ENCODE data around the gene MFSD11.

GRCh38 chr17:76789235-76789788, 51.4 kb downstream of the MFSD11 start:
- no peak for TF ChIP-seq TAF1 (IDR thresholded peaks at IDR 0.05; ENCODE audit: low read depth)
- TF ChIP-seq, protein P1, sequence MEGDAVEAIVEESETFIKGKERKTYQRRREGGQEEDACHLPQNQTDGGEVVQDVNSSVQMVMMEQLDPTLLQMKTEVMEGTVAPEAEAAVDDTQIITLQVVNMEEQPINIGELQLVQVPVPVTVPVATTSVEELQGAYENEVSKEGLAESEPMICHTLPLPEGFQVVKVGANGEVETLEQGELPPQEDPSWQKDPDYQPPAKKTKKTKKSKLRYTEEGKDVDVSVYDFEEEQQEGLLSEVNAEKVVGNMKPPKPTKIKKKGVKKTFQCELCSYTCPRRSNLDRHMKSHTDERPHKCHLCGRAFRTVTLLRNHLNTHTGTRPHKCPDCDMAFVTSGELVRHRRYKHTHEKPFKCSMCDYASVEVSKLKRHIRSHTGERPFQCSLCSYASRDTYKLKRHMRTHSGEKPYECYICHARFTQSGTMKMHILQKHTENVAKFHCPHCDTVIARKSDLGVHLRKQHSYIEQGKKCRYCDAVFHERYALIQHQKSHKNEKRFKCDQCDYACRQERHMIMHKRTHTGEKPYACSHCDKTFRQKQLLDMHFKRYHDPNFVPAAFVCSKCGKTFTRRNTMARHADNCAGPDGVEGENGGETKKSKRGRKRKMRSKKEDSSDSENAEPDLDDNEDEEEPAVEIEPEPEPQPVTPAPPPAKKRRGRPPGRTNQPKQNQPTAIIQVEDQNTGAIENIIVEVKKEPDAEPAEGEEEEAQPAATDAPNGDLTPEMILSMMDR (IDR thresholded peaks at IDR 0.05; ENCODE audit: poor library complexity, severe bottlenecking): no peak
- no peak for TF ChIP-seq EP300 (conservative IDR thresholded peaks at IDR 0.05; ENCODE audit: poor library complexity, severe bottlenecking)
- TF ChIP-seq, protein P2, sequence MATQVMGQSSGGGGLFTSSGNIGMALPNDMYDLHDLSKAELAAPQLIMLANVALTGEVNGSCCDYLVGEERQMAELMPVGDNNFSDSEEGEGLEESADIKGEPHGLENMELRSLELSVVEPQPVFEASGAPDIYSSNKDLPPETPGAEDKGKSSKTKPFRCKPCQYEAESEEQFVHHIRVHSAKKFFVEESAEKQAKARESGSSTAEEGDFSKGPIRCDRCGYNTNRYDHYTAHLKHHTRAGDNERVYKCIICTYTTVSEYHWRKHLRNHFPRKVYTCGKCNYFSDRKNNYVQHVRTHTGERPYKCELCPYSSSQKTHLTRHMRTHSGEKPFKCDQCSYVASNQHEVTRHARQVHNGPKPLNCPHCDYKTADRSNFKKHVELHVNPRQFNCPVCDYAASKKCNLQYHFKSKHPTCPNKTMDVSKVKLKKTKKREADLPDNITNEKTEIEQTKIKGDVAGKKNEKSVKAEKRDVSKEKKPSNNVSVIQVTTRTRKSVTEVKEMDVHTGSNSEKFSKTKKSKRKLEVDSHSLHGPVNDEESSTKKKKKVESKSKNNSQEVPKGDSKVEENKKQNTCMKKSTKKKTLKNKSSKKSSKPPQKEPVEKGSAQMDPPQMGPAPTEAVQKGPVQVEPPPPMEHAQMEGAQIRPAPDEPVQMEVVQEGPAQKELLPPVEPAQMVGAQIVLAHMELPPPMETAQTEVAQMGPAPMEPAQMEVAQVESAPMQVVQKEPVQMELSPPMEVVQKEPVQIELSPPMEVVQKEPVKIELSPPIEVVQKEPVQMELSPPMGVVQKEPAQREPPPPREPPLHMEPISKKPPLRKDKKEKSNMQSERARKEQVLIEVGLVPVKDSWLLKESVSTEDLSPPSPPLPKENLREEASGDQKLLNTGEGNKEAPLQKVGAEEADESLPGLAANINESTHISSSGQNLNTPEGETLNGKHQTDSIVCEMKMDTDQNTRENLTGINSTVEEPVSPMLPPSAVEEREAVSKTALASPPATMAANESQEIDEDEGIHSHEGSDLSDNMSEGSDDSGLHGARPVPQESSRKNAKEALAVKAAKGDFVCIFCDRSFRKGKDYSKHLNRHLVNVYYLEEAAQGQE (IDR thresholded peaks at IDR 0.05; ENCODE audit: borderline replicate concordance): no peak
- no peak for TF ChIP-seq RAD21 (conservative IDR thresholded peaks at IDR 0.05)

Data from neural cell (in vitro differentiated cells).